Measurements from ENCODE around the gene BICRAL. TPM values are rescaled to one million over a fixed set of nuclear protein-coding genes. Genes with fewer than 3 reads are reported as not detected.

BICRAL gene
- total and polyA plus RNA-seq, 2 experiments from 2014 or later, result 2.5 to 5.4 TPM

GRCh38 chr6:42819803-42820511 is 38.1 kb downstream of the BICRAL start:
- H3K9me2 ChIP-seq (ENCODE audit: insufficient read depth), result no peaks in the 10 kb centered on the region
- peaks cover 13% of the 10 kb centered on the region; the same call in 1 of the 2 replicates for H3K36me3 ChIP-seq (ENCODE audit: low read depth)
- peak overlapping the region; percentile 67 for H3K27ac ChIP-seq
- no peak for TF ChIP-seq EZH2phosphoT487 (IDR thresholded peaks at IDR 0.05; ENCODE audit: insufficient read depth, low read depth)
- in situ Hi-C loops (cut with MboI), result no loop called here
- no peak overlapping the region for H3K4me3 ChIP-seq
- H3K9me3 ChIP-seq (ENCODE audit: low read depth), result no peaks in the 10 kb centered on the region
- H3F3A ChIP-seq (ENCODE audit: insufficient read depth), result peaks cover 19% of the 10 kb centered on the region
- H4K20me1 ChIP-seq (ENCODE audit: insufficient read depth), result no peaks in the 10 kb centered on the region
- H2AFZ ChIP-seq, result peak overlapping the region; percentile 69
- no peak overlapping the region for H3K9ac ChIP-seq
- H3K4me2 ChIP-seq (ENCODE audit: unreplicated experiment), result no peak overlapping the region
- H3K4me1 ChIP-seq (ENCODE audit: insufficient read depth), result peaks cover 17% of the 10 kb centered on the region
- DNase-seq, result peak; percentile 53
- no peaks in the 10 kb centered on the region for H3K27me3 ChIP-seq (replicated peaks; ENCODE audit: insufficient read depth)
- WGBS, 2 experiments (ENCODE audit: low coverage in 1 of 2, low lambda C conversion rate in 2 of 2, missing lambda C conversion rate in 2 of 2), result 67 to 68% methylated on average over 3 of the region's 3 CpGs
- H3K79me2 ChIP-seq (ENCODE audit: insufficient read depth), result no peaks in the 10 kb centered on the region

- Histone ChIP-seq H3K27ac (peak overlapping the region; percentile 67), H3K4me3 (peak overlapping the region; percentile 16), H3K4me2 (ENCODE audit: unreplicated experiment) (peak overlapping the region; percentile 50), H2AFZ (peak overlapping the region; percentile 69), H3K79me2 (ENCODE audit: insufficient read depth) (no peaks in the 10 kb centered on the region), H3K9ac (peak overlapping the region; percentile 52), H3F3A (ENCODE audit: insufficient read depth) (peaks cover 19% of the 10 kb centered on the region), H4K20me1 (ENCODE audit: insufficient read depth) (no peaks in the 10 kb centered on the region), H3K36me3 (ENCODE audit: low read depth) (peaks cover 13% of the 10 kb centered on the region; the same call in 1 of the 2 replicates), H3K9me2 (ENCODE audit: insufficient read depth) (no peaks in the 10 kb centered on the region), H3K4me1 (ENCODE audit: insufficient read depth) (peaks cover 17% of the 10 kb centered on the region), H3K27me3 (replicated peaks; ENCODE audit: insufficient read depth) (no peaks in the 10 kb centered on the region), H3K9me3 (ENCODE audit: low read depth) (no peaks in the 10 kb centered on the region)
- peak; percentile 46 for DNase-seq
- WGBS, 2 experiments (ENCODE audit: low coverage in 1 of 2, low lambda C conversion rate in 2 of 2, missing lambda C conversion rate in 2 of 2), result 22 to 32% methylated on average over 10 of the region's 10 CpGs
- TF ChIP-seq EZH2 (IDR thresholded peaks at IDR 0.05; ENCODE audit: insufficient read depth, poor library complexity, severe bottlenecking), result no peak
- TF ChIP-seq EZH2phosphoT487 (IDR thresholded peaks at IDR 0.05; ENCODE audit: insufficient read depth, low read depth), result no peak
- in situ Hi-C loops (cut with MboI), result no loop called here
Measured at GRCh38 chr6:42820512-42821340, 38.9 kb downstream of the BICRAL start.

- Histone ChIP-seq H3K27me3 (replicated peaks; ENCODE audit: insufficient read depth) (no peaks in the 10 kb centered on the region), H4K20me1 (ENCODE audit: insufficient read depth) (no peaks in the 10 kb centered on the region), H3K9ac (peak overlapping the region; percentile 52), H3K9me3 (ENCODE audit: low read depth) (no peaks in the 10 kb centered on the region), H3K27ac (peak overlapping the region; percentile 67), H3F3A (ENCODE audit: insufficient read depth) (peaks cover 19% of the 10 kb centered on the region), H3K4me1 (ENCODE audit: insufficient read depth) (peaks cover 17% of the 10 kb centered on the region), H3K4me3 (peak overlapping the region; percentile 16), H2AFZ (peak overlapping the region; percentile 69), H3K4me2 (ENCODE audit: unreplicated experiment) (peak overlapping the region; percentile 50), H3K79me2 (ENCODE audit: insufficient read depth) (no peaks in the 10 kb centered on the region), H3K36me3 (ENCODE audit: low read depth) (peaks cover 13% of the 10 kb centered on the region; the same call in 1 of the 2 replicates), H3K9me2 (ENCODE audit: insufficient read depth) (no peaks in the 10 kb centered on the region)
- 25 to 35% methylated on average over 3 of the region's 3 CpGs for WGBS, 2 experiments (ENCODE audit: low coverage in 1 of 2, low lambda C conversion rate in 2 of 2, missing lambda C conversion rate in 2 of 2)
- no peak for DNase-seq
- in situ Hi-C loops (cut with MboI), result no loop called here
- TF ChIP-seq EZH2phosphoT487 (IDR thresholded peaks at IDR 0.05; ENCODE audit: insufficient read depth, low read depth), result no peak
- TF ChIP-seq EZH2 (IDR thresholded peaks at IDR 0.05; ENCODE audit: insufficient read depth, poor library complexity, severe bottlenecking), result no peak
Measured at GRCh38 chr6:42821341-42821668, 39.5 kb downstream of the BICRAL start.

GRCh38 chr6:42821846-42822245 is 40.0 kb downstream of the BICRAL start:
- no peaks in the 10 kb centered on the region for H3K79me2 ChIP-seq (ENCODE audit: insufficient read depth)
- H4K20me1 ChIP-seq (ENCODE audit: insufficient read depth), result no peaks in the 10 kb centered on the region
- DNase-seq, result peak; percentile 58
- H3K27me3 ChIP-seq (replicated peaks; ENCODE audit: insufficient read depth), result no peaks in the 10 kb centered on the region
- H3K4me1 ChIP-seq (ENCODE audit: insufficient read depth), result peaks cover 17% of the 10 kb centered on the region
- peaks cover 19% of the 10 kb centered on the region for H3F3A ChIP-seq (ENCODE audit: insufficient read depth)
- no peaks in the 10 kb centered on the region for H3K9me3 ChIP-seq (ENCODE audit: low read depth)
- H3K9ac ChIP-seq, result peak overlapping the region; percentile 52; the same call in 1 of the 2 replicates
- in situ Hi-C loops (cut with MboI), result no loop called here
- H2AFZ ChIP-seq, result no peak overlapping the region
- H3K36me3 ChIP-seq (ENCODE audit: low read depth), result peaks cover 13% of the 10 kb centered on the region; the same call in 1 of the 2 replicates
- TF ChIP-seq EZH2 (IDR thresholded peaks at IDR 0.05; ENCODE audit: insufficient read depth, poor library complexity, severe bottlenecking) (no peak), EZH2phosphoT487 (IDR thresholded peaks at IDR 0.05; ENCODE audit: insufficient read depth, low read depth) (no peak)
- no peak overlapping the region for H3K4me2 ChIP-seq (ENCODE audit: unreplicated experiment)
- 76 to 77% methylated on average over 2 of the region's 2 CpGs for WGBS, 2 experiments (ENCODE audit: low coverage in 1 of 2, low lambda C conversion rate in 2 of 2, missing lambda C conversion rate in 2 of 2)
- no peak overlapping the region for H3K4me3 ChIP-seq
- no peaks in the 10 kb centered on the region for H3K9me2 ChIP-seq (ENCODE audit: insufficient read depth)
- H3K27ac ChIP-seq, result peak overlapping the region; percentile 67; the same call in 1 of the 2 replicates
